ENCODE results near the gene PBRM1. TPM values are rescaled to one million over a fixed set of nuclear protein-coding genes. Genes with fewer than 3 reads are reported as not detected.

Gene PBRM1
- total RNA-seq = 45.1 and 56.7 TPM in 2 replicates

GRCh38 chr3:52685709-52686691 lies at the start of gene PBRM1, which contains the start of gene GNL3:
PBRM1 (minus strand) TSS chr3:52685913.
GNL3 (plus strand) TSS chr3:52686032; CDS start chr3:52686093, 61 bp downstream.

GRCh38 chr3:52705688-52706686 lies 20.3 kb upstream of the PBRM1 start, which contains the start of the genes GLT8D1 and SPCS1:
GLT8D1 (minus strand) TSS chr3:52705791; CDS start chr3:52700460, 5,331 bp downstream.
SPCS1 (plus strand) TSS chr3:52706106; CDS start chr3:52706247, 141 bp downstream.

GRCh38 chr3:52536369-52537164 lies 149.1 kb downstream of the PBRM1 start, which contains the start of gene UQCC5:
UQCC5 (plus strand) TSS chr3:52536605; CDS start chr3:52536756, 151 bp downstream.

DNA sequence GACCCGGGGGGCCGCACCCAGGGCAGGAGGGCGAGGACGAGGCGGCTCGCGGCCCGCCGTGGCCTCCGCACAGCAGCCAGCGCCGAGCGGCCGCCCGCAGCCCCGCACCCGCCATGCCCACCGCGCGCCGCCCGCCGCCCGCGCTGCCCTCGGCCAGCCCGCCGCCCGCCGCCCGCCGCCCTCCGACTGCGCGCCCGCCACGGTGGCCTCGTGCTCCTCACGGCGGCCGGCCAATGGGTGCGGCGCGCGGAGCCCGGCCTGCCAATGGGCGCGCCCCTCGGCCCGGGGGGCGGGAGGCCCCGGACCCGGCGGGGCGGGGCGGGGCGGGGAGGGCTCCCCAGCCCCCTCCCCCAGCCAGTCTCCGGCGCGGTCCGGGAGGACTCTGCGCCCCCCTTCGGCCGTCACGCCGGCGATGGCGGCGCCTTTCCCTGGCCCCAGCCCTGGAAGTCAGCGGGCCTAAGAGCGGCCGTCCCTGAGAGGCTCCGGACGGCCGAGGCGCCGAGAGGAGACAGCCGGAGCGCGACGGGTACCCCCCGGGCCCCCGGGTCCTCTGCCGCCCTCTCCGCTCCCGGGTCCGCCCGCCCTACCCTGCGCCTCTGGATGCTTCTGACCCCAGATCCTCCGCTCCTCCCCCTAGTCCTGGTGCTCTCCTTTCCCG lies 152.0 kb downstream of the PBRM1 start, which contains the start of gene NT5DC2:
NT5DC2 (minus strand) TSS at position 235 of the 658 bp plus-strand sequence; CDS start at position 115, 120 bp downstream.

Other genes starting within 250 kb of the PBRM1 start
- under 0.01 TPM in 2 replicates for gene SEMA3G, start 240.8 kb downstream of the PBRM1 start, total RNA-seq
- 1.00 and 1.8 TPM in 2 replicates for gene TNNC1, start 231.9 kb downstream of the PBRM1 start, total RNA-seq
- 53.8 and 76.9 TPM in 2 replicates for gene NISCH, start 230.3 kb downstream of the PBRM1 start, total RNA-seq
- gene STAB1, start 190.6 kb downstream of the PBRM1 start, total RNA-seq = 0.57 and 4.5 TPM in 2 replicates
- 25.6 and 30.9 TPM in 2 replicates for gene NT5DC2, start 152.1 kb downstream of the PBRM1 start, total RNA-seq
- gene UQCC5, start 149.3 kb downstream of the PBRM1 start, total RNA-seq = 5.4 and 11.8 TPM in 2 replicates
- gene GNL3, start 119 bp upstream of the PBRM1 start, total RNA-seq = 95.0 and 122 TPM in 2 replicates
- 104 and 141 TPM in 2 replicates for gene GLT8D1, start 19.9 kb upstream of the PBRM1 start, total RNA-seq
- gene SPCS1, start 20.2 kb upstream of the PBRM1 start, total RNA-seq = 43.4 and 58.2 TPM in 2 replicates
- 24.3 and 27.8 TPM in 2 replicates for gene NEK4, start 85.0 kb upstream of the PBRM1 start, total RNA-seq
- gene ITIH1, start 91.7 kb upstream of the PBRM1 start, total RNA-seq = 0.14 and 0.18 TPM in 2 replicates
- gene ITIH3, start 108.9 kb upstream of the PBRM1 start, total RNA-seq = 0.09 and 0.28 TPM in 2 replicates
- 1.2 and 1.6 TPM in 2 replicates for gene ITIH4, start 144.8 kb upstream of the PBRM1 start, total RNA-seq
- gene MUSTN1, start 149.1 kb upstream of the PBRM1 start, total RNA-seq = not detected in 2 replicates
- 10.0 and 12.4 TPM in 2 replicates for gene STIMATE, start 211.6 kb upstream of the PBRM1 start, total RNA-seq